HEK293 (cell line): Measurements from ENCODE around the gene ADAMTSL5.
A peak's percentile ranks its signal among the peaks of the same experiment; 100 is the strongest.

Experiments used
- CTCF ChIA-PET: fragments of 350-600 bp; formaldehyde crosslinking; extraction: SDS; loops from one replicate; lab custom pipeline; 2021; ENCODE audit warnings: antibody characterized with exemption; lab: Yijun Ruan, JAX
- POLR2A ChIA-PET: fragments of 300-600 bp; formaldehyde crosslinking; extraction: SDS; loops from one replicate; lab custom pipeline; 2020; ENCODE audit warnings: antibody characterized with exemption, inconsistent platforms; lab: Yijun Ruan, JAX
- H3K27ac ChIP-seq: fragments of 200-500 bp; sonication (Bioruptor generic); 2 replicates; pipeline ENCODE4 v1.5.1; 2014; ENCODE audit warnings: low read depth, low read length, control low read depth, inconsistent platforms; ENCODE audit errors: extremely low read depth
- H3K36me3 ChIP-seq, 2 experiments: fragments of 200-500 bp in 1 of 2; sonication (Bioruptor generic) in 1 of 2; 1 replicate in 1 of 2; 2 replicates in 1 of 2; pipeline ENCODE4 v1.5.1; 2014 to 2017; ENCODE audit warnings: inconsistent platforms in 2 of 2, low read length in 2 of 2; ENCODE audit not compliant: control insufficient read depth in 2 of 2, insufficient read depth in 1 of 2
- H3K4me1 ChIP-seq: fragments of 200-500 bp; sonication (Bioruptor generic); 2 replicates; pipeline ENCODE4 v1.5.1; 2014; ENCODE audit warnings: mild to moderate bottlenecking, low read length, inconsistent platforms; ENCODE audit not compliant: control insufficient read depth, insufficient read depth
- H3K4me3 ChIP-seq: 2 replicates; pipeline ENCODE4 v1.5.1; 2011; ENCODE audit warnings: low read depth, mild to moderate bottlenecking, control low read depth, low read length, moderate library complexity
- H3K9me3 ChIP-seq: fragments of 200-500 bp; sonication (Bioruptor generic); 2 replicates; pipeline ENCODE4 v1.5.1; 2014; ENCODE audit warnings: low read depth, low read length, inconsistent platforms; ENCODE audit not compliant: control insufficient read depth, insufficient read depth
- BCL11A ChIP-seq: fragments of 450-650 bp; formaldehyde crosslinking; IDR thresholded peaks from 2 replicates; pipeline ENCODE4 v1.5.1; 2016; ENCODE audit warnings: low read depth, missing biosample characterization, missing genetic modification characterization
- BCL11B ChIP-seq: fragments of 450-650 bp; formaldehyde crosslinking; IDR thresholded peaks from 2 replicates; pipeline ENCODE4 v1.5.1; 2016; ENCODE audit warnings: low read depth, missing biosample characterization, missing genetic modification characterization
- ELK4 ChIP-seq: IDR thresholded peaks from 2 replicates; pipeline ENCODE4 v1.6.1; 2011; ENCODE audit warnings: mild to moderate bottlenecking, low read depth, low read length, borderline replicate concordance
- GLIS1 ChIP-seq: fragments of 450-650 bp; formaldehyde crosslinking; IDR thresholded peaks from 2 replicates; pipeline ENCODE4 v1.5.1; 2016; ENCODE audit warnings: missing biosample characterization, missing genetic modification characterization
- HIC1 ChIP-seq: fragments of 450-650 bp; formaldehyde crosslinking; IDR thresholded peaks from 2 replicates; pipeline ENCODE4 v1.5.1; 2016; ENCODE audit warnings: missing biosample characterization, missing genetic modification characterization
- PRDM6 ChIP-seq: fragments of 450-650 bp; formaldehyde crosslinking; IDR thresholded peaks from 2 replicates; pipeline ENCODE4 v1.5.1; 2017; ENCODE audit warnings: missing biosample characterization, missing genetic modification characterization
- SCRT2 ChIP-seq: fragments of 450-650 bp; formaldehyde crosslinking; IDR thresholded peaks from 2 replicates; pipeline ENCODE4 v1.5.1; 2016; ENCODE audit warnings: missing biosample characterization, missing genetic modification characterization
- ZBTB26 ChIP-seq: fragments of 450-650 bp; formaldehyde crosslinking; optimal IDR thresholded peaks from 2 replicates; pipeline ENCODE3; 2016; ENCODE audit warnings: missing biosample characterization, mild to moderate bottlenecking, missing genetic modification characterization
- ZFP69B ChIP-seq: fragments of 450-650 bp; formaldehyde crosslinking; IDR thresholded peaks from 2 replicates; pipeline ENCODE4 v1.5.1; 2016; ENCODE audit warnings: missing biosample characterization, missing genetic modification characterization
- ZNF133 ChIP-seq: fragments of 450-650 bp; formaldehyde crosslinking; IDR thresholded peaks from 2 replicates; pipeline ENCODE4 v1.5.1; 2016; ENCODE audit warnings: missing biosample characterization, missing genetic modification characterization
- ZNF184 ChIP-seq: fragments of 450-650 bp; IDR thresholded peaks from 2 replicates; pipeline ENCODE4 v1.5.1; 2018; ENCODE audit warnings: missing biosample characterization, mild to moderate bottlenecking, missing genetic modification characterization
- ZNF311 ChIP-seq: fragments of 450-650 bp; formaldehyde crosslinking; IDR thresholded peaks from 2 replicates; pipeline ENCODE4 v1.5.1; 2017; ENCODE audit warnings: missing biosample characterization, missing genetic modification characterization, borderline replicate concordance
- ZNF354C ChIP-seq: fragments of 450-650 bp; formaldehyde crosslinking; IDR thresholded peaks from 2 replicates; pipeline ENCODE4 v1.5.1; 2016; ENCODE audit warnings: missing biosample characterization, missing genetic modification characterization, low read depth, borderline replicate concordance
- ZNF433 ChIP-seq: fragments of 450-650 bp; formaldehyde crosslinking; IDR thresholded peaks from 2 replicates; pipeline ENCODE4 v1.5.1; 2016; ENCODE audit warnings: missing biosample characterization, missing genetic modification characterization, low read depth
- ZNF654 ChIP-seq: fragments of 450-650 bp; formaldehyde crosslinking; IDR thresholded peaks from 2 replicates; pipeline ENCODE4 v1.5.1; 2016; ENCODE audit warnings: low read depth, missing biosample characterization, missing genetic modification characterization
- ZNF660 ChIP-seq: fragments of 450-650 bp; IDR thresholded peaks from 2 replicates; pipeline ENCODE4 v1.5.1; 2018; ENCODE audit warnings: missing biosample characterization, mild to moderate bottlenecking, missing genetic modification characterization
- TF ChIP-seq, protein P1 (sequence below): fragments of 450-650 bp; formaldehyde crosslinking; IDR thresholded peaks from 2 replicates; pipeline ENCODE4 v1.5.1; 2016; ENCODE audit warnings: missing biosample characterization, missing genetic modification characterization

The ADAMTSL5 gene

GRCh38 chr19:1507192-1507660, 5.6 kb downstream of the ADAMTSL5 start (continued):
- TF ChIP-seq ZBTB26 = no peak
- no peak for TF ChIP-seq ZNF654 (tag by site-specific recombination)
- TF ChIP-seq ZNF184 = no peak
- no peak for TF ChIP-seq PRDM6 (tag by site-specific recombination)
- no peak for TF ChIP-seq ZNF311 (tag by site-specific recombination)
- no peak for TF ChIP-seq ZNF354C (tag by site-specific recombination)
- TF ChIP-seq ZNF133 (tag by site-specific recombination) = no peak
- peak; percentile 61 for TF ChIP-seq SCRT2 (tag by site-specific recombination)
- no peak for TF ChIP-seq ELK4
- peak; percentile 56 for TF ChIP-seq ZFP69B

- H3K4me1 ChIP-seq = peaks cover 3% of the 10 kb centered on the region; the same call in 1 of the 2 replicates
- POLR2A ChIA-PET = interaction anchor here (0.6 to 1.6 kb wide), 2 partner anchors 15 to 89 kb away, joined by 3 read pairs; partner anchors contain the start of gene REEP6
- no peaks in the 10 kb centered on the region for H3K36me3 ChIP-seq
- TF ChIP-seq GLIS1 (tag by site-specific recombination) = peak; percentile 38
- no peak for TF ChIP-seq ZNF660 (tag by site-specific recombination)
- peak; percentile 70; the same call in 1 of the 2 replicates for TF ChIP-seq BCL11A (tag by site-specific recombination)
- peak; percentile 94 for TF ChIP-seq BCL11B (tag by site-specific recombination)
- TF ChIP-seq ZNF433 (tag by site-specific recombination) = no peak
- TF ChIP-seq HIC1 (tag by site-specific recombination) = peak; percentile 16; the same call in 1 of the 2 replicates
- TF ChIP-seq, protein P1, sequence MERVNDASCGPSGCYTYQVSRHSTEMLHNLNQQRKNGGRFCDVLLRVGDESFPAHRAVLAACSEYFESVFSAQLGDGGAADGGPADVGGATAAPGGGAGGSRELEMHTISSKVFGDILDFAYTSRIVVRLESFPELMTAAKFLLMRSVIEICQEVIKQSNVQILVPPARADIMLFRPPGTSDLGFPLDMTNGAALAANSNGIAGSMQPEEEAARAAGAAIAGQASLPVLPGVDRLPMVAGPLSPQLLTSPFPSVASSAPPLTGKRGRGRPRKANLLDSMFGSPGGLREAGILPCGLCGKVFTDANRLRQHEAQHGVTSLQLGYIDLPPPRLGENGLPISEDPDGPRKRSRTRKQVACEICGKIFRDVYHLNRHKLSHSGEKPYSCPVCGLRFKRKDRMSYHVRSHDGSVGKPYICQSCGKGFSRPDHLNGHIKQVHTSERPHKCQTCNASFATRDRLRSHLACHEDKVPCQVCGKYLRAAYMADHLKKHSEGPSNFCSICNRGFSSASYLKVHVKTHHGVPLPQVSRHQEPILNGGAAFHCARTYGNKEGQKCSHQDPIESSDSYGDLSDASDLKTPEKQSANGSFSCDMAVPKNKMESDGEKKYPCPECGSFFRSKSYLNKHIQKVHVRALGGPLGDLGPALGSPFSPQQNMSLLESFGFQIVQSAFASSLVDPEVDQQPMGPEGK (tag by site-specific recombination) = 0 out of 2 replicates have a peak, but pooled peaks have one; percentile 14
- H3K9me3 ChIP-seq = no peaks in the 10 kb centered on the region
- CTCF ChIA-PET = interaction anchor here (0.6 kb wide), 1 partner anchor 312 kb away, joined by 4 read pairs; no protein-coding TSS in a partner anchor
- H3K4me3 ChIP-seq = no peak overlapping the region
- H3K27ac ChIP-seq = no peak overlapping the region
These were observed 6.6 kb downstream of the ADAMTSL5 start for GRCh38 chr19:1505991-1506881.
